A673 (cell line): ENCODE measurements around the gene TUBA3E. TPM values are rescaled to one million over a fixed set of nuclear protein-coding genes. Genes with fewer than 3 reads are reported as not detected.

Source experiments
- BruUV-seq: library from RNA; stranded (reverse); fragments of 400-500 nt; replicated peaks from 2 replicates; lab custom pipeline; 2021; lab: Mats Ljungman, UMichigan
- CTCF ChIA-PET: fragments of 300-600 bp; sonication (Branson Sonifier 250); formaldehyde crosslinking; loops from one replicate; lab custom pipeline; 2022; ENCODE audit warnings: antibody characterized with exemption; lab: Charles Lee
- POLR2A ChIA-PET: fragments of 300-600 bp; sonication (Branson Sonifier 250); formaldehyde crosslinking; loops from one replicate; lab custom pipeline; 2022; ENCODE audit warnings: antibody characterized with exemption; ENCODE audit not compliant: low non-redundant PET; lab: Charles Lee
- DNase-seq: peaks from one replicate; pipeline ENCODE4 v3.0.0-alpha.2; 2015; ENCODE audit warnings: low spot score
- H3K27ac ChIP-seq: fragments of 200-600 bp; sonication (generic); 2 replicates; pipeline ENCODE4 v1.5.1; 2016; ENCODE audit warnings: mixed run types, low read depth, mild to moderate bottlenecking, mixed read lengths, antibody characterized with exemption, low read length; ENCODE audit not compliant: poor library complexity, severe bottlenecking
- H3K27me3 ChIP-seq: fragments of 200-600 bp; sonication (generic); replicated peaks from 2 replicates; pipeline ENCODE4 v1.6.1; 2017; ENCODE audit warnings: mixed run types, low read depth, mild to moderate bottlenecking, mixed read lengths, antibody characterized with exemption, low read length; ENCODE audit not compliant: insufficient read depth, poor library complexity
- H3K36me3 ChIP-seq: fragments of 200-600 bp; sonication (generic); 2 replicates; pipeline ENCODE4 v1.6.1; 2016; ENCODE audit warnings: mixed run types, mild to moderate bottlenecking, mixed read lengths, antibody characterized with exemption, low read length; ENCODE audit not compliant: insufficient read depth, poor library complexity, severe bottlenecking
- H3K4me1 ChIP-seq: fragments of 200-600 bp; sonication (generic); 2 replicates; pipeline ENCODE4 v1.6.1; 2017; ENCODE audit warnings: mixed run types, mild to moderate bottlenecking, mixed read lengths, antibody characterized with exemption, low read length; ENCODE audit not compliant: insufficient read depth, poor library complexity, severe bottlenecking
- H3K4me3 ChIP-seq: fragments of 200-600 bp; sonication (generic); 2 replicates; pipeline ENCODE4 v1.5.1; 2016; ENCODE audit warnings: low read depth, mixed run types, mild to moderate bottlenecking, mixed read lengths, low read length; ENCODE audit not compliant: poor library complexity, severe bottlenecking
- H3K9me3 ChIP-seq: fragments of 200-600 bp; sonication (generic); 2 replicates; pipeline ENCODE4 v1.6.1; 2016; ENCODE audit warnings: mixed run types, low read depth, mild to moderate bottlenecking, mixed read lengths, antibody characterized with exemption, low read length; ENCODE audit not compliant: poor library complexity, severe bottlenecking
- CTCF ChIP-seq: fragments of 300-800, 200-600 bp; sonication (generic); conservative IDR thresholded peaks from 2 replicates; pipeline ENCODE4 v1.5.1; 2017; ENCODE audit warnings: low read depth, mild to moderate bottlenecking, antibody characterized with exemption, low read length, moderate library complexity, mixed read lengths
- EZH2 ChIP-seq: fragments of 200-600 bp; sonication (generic); IDR thresholded peaks from 2 replicates; pipeline ENCODE4 v1.6.1; 2017; ENCODE audit warnings: borderline replicate concordance, low read depth, mild to moderate bottlenecking, mixed read lengths, antibody characterized with exemption, low read length; ENCODE audit not compliant: poor library complexity, severe bottlenecking
- intact Hi-C: fragments of 100-400 bp; cut with micrococcal nuclease; formaldehyde crosslinking; loops from one replicate; pipeline ENCODE4 v1.10.0; 2022; ENCODE audit not compliant: unreplicated experiment
- total RNA-seq: library from RNA; stranded (reverse); gene quantifications from 2 replicates; pipeline ENCODE4 v1.2.3, GENCODE V29; 2021

TUBA3E gene
- total RNA-seq, 1 experiment from 2014 or later = not detected

- POLR2A ChIA-PET = no interaction called here
- intact Hi-C loops = no loop called here
These were observed 11.0 kb downstream of the TUBA3E start for GRCh38 chr2:130187268-130187667.

GRCh38 chr2:130186391-130186790 is 11.8 kb downstream of the TUBA3E start:
- no peaks in the 10 kb centered on the region for H3K4me1 ChIP-seq
- H3K27ac ChIP-seq = no peak overlapping the region
- TF ChIP-seq EZH2 = no peak
- TF ChIP-seq CTCF = no peak
- H3K36me3 ChIP-seq = peaks cover 10% of the 10 kb centered on the region
- POLR2A ChIA-PET = no interaction called here
- no peak overlapping the region for H3K4me3 ChIP-seq
- DNase-seq = no peak
- no peaks in the 10 kb centered on the region for H3K9me3 ChIP-seq
- no TSS peak for BruUV-seq
- intact Hi-C loops = no loop called here
- CTCF ChIA-PET = no interaction called here
- no peaks in the 10 kb centered on the region for H3K27me3 ChIP-seq

More at GRCh38 chr2:130187268-130187667, 11.0 kb downstream of the TUBA3E start:
- Histone ChIP-seq H3K36me3 (peaks cover 10% of the 10 kb centered on the region), H3K9me3 (no peaks in the 10 kb centered on the region), H3K27ac (no peak overlapping the region), H3K27me3 (no peaks in the 10 kb centered on the region), H3K4me3 (no peak overlapping the region), H3K4me1 (no peaks in the 10 kb centered on the region)
- no peak for DNase-seq
- no TSS peak for BruUV-seq
- TF ChIP-seq EZH2 (no peak), CTCF (no peak)
- CTCF ChIA-PET = no interaction called here

GRCh38 chr2:130185896-130186295 is 12.3 kb downstream of the TUBA3E start:
- Histone ChIP-seq H3K9me3 (no peaks in the 10 kb centered on the region), H3K27ac (no peak overlapping the region), H3K27me3 (no peaks in the 10 kb centered on the region), H3K4me3 (no peak overlapping the region), H3K36me3 (peaks cover 10% of the 10 kb centered on the region), H3K4me1 (no peaks in the 10 kb centered on the region)
- intact Hi-C loops = no loop called here
- DNase-seq = no peak
- TF ChIP-seq EZH2 = no peak
- TF ChIP-seq CTCF = no peak
- ChIA-PET POLR2A (no interaction called here), CTCF (no interaction called here)
- no TSS peak for BruUV-seq
